Cardiac fibroblast (primary cell): ENCODE data around the gene TLCD4.
"Not testable (repeated sequence)": the region's sequence is repeated elsewhere in the genome, so short reads cannot be mapped to it uniquely, and the experiment has no call there.

Source experiments
- DNase-seq, 2 donors: peaks; one replicate each; pipeline versions ENCODE4 v3.0.0 to v3.0.0-alpha.2; 2010; ENCODE audit warnings: low read depth in 2 of 2
- H3K4me3 ChIP-seq, 2 donors: replicated peaks in 1 of 2; 1 replicate in 1 of 2; 2 replicates in 1 of 2; pipeline ENCODE4 v1.5.1; 2011; ENCODE audit warnings: low read depth in 2 of 2, low read length in 2 of 2, mild to moderate bottlenecking in 2 of 2, moderate library complexity in 1 of 2
- TF ChIP-seq, protein P1 (sequence below): IDR thresholded peaks from one replicate; pipeline ENCODE4 v1.5.1; 2011; ENCODE audit warnings: low read depth, mild to moderate bottlenecking, low read length, inconsistent platforms

Gene TLCD4

GRCh38 chr1:95139039-95139438 lies 21.9 kb downstream of the TLCD4 start:
- TF ChIP-seq, protein P1, sequence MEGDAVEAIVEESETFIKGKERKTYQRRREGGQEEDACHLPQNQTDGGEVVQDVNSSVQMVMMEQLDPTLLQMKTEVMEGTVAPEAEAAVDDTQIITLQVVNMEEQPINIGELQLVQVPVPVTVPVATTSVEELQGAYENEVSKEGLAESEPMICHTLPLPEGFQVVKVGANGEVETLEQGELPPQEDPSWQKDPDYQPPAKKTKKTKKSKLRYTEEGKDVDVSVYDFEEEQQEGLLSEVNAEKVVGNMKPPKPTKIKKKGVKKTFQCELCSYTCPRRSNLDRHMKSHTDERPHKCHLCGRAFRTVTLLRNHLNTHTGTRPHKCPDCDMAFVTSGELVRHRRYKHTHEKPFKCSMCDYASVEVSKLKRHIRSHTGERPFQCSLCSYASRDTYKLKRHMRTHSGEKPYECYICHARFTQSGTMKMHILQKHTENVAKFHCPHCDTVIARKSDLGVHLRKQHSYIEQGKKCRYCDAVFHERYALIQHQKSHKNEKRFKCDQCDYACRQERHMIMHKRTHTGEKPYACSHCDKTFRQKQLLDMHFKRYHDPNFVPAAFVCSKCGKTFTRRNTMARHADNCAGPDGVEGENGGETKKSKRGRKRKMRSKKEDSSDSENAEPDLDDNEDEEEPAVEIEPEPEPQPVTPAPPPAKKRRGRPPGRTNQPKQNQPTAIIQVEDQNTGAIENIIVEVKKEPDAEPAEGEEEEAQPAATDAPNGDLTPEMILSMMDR, result no peak
- DNase-seq, result peak in 1 of 2 donors; percentile 6
- H3K4me3 ChIP-seq, result no peak overlapping the region

DNA sequence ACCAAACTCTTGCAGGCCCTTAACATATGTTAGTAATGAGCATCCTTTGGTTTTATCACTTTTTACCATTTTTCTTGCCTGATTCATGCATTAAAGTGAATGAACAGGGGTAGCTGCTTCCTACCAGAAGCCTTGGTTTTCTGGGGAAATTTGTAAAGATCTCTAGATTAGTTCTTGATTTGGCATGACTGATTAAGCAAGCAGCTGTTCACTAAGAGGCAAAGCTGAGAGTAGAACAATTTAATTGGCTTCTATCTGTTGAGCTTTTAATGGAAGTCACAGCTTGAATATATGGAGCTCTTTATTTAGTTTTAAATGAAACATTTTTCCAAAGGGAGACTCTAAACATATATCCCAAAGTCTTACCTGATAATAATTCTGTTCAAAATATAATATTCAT lies 23.6 kb downstream of the TLCD4 start:
- TF ChIP-seq, protein P1, result no peak
- H3K4me3 ChIP-seq, result no peak overlapping the region
- no peak for DNase-seq

- no peak for DNase-seq
- no peak overlapping the region for H3K4me3 ChIP-seq
- TF ChIP-seq, protein P1, result no peak
These were observed 28.3 kb downstream of the TLCD4 start for GRCh38 chr1:95145493-95145892.

- no peak for DNase-seq
- TF ChIP-seq, protein P1, result no peak
- H3K4me3 ChIP-seq, result no peak overlapping the region
These were observed 29.5 kb downstream of the TLCD4 start for GRCh38 chr1:95146637-95147036.

GRCh38 chr1:95154096-95154495 lies 36.9 kb downstream of the TLCD4 start:
- DNase-seq, result no peak
- TF ChIP-seq, protein P1, result no peak
- no peak overlapping the region for H3K4me3 ChIP-seq

DNA sequence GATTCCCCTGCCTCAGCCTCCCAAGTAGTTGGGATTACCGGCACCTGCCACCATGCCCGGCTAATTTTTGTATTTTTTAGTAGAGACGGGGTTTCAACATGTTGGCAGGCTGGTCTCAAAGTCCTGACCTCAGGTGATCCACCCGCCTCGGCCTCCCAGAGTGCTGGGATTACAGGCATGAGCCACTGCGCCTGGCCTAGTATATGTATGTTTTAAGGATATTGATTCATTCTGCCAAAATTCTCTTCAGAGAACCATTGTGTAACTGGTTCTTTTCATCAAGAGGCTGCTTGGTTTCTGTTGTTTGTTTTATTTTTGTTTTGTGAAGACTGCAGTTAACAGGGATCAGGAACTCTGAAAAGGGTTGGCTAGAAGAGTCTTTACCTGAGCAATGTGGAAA lies 48.4 kb downstream of the TLCD4 start:
- DNase-seq, H3K4me3 ChIP-seq: not testable (repeated sequence)
